Spleen (tissue), 11 donors: ENCODE data around the gene ZNRF2. TPM values are rescaled to one million over a fixed set of nuclear protein-coding genes. Genes with fewer than 3 reads are reported as not detected.

Experiments used
- DNase-seq: peaks from one replicate; pipeline ENCODE4 v3.0.0-alpha.2; 2020
- H3K27ac ChIP-seq, 8 donors: fragments of 200-600 bp; sonication (generic) in 7 of 8; 1 replicate in 4 of 8; 2 replicates in 4 of 8; pipeline versions ENCODE4 v1.5.0 to v1.8.0; 2016 to 2021; ENCODE audit warnings: inconsistent platforms in 4 of 8, mild to moderate bottlenecking in 4 of 8, moderate library complexity in 1 of 8
- H3K27me3 ChIP-seq, 7 donors: fragments of 200-600 bp; sonication (generic) in 6 of 7; replicated peaks in 1 of 7; 1 replicate in 4 of 7; 2 replicates in 3 of 7; pipeline versions ENCODE4 v1.5.0 to v1.8.0; 2016 to 2021; ENCODE audit warnings: inconsistent platforms in 3 of 7, mild to moderate bottlenecking in 1 of 7
- H3K36me3 ChIP-seq, 6 donors: fragments of 200-600 bp; sonication (generic) in 5 of 6; 1 replicate in 4 of 6; 2 replicates in 2 of 6; pipeline versions ENCODE4 v1.5.0 to v1.8.0; 2016 to 2021; ENCODE audit warnings: inconsistent platforms in 2 of 6
- H3K4me1 ChIP-seq, 6 donors: fragments of 200-600 bp; sonication (generic) in 5 of 6; 1 replicate in 3 of 6; 2 replicates in 3 of 6; pipeline versions ENCODE4 v1.5.0 to v1.8.0; 2016 to 2021; ENCODE audit warnings: inconsistent platforms in 3 of 6
- H3K4me3 ChIP-seq, 8 donors: fragments of 200-600 bp; sonication (generic) in 7 of 8; 1 replicate in 4 of 8; 2 replicates in 4 of 8; pipeline versions ENCODE4 v1.5.0 to v1.8.0; 2016 to 2021; ENCODE audit warnings: inconsistent platforms in 4 of 8, mild to moderate bottlenecking in 4 of 8, moderate library complexity in 2 of 8
- H3K9me3 ChIP-seq, 8 donors: fragments of 200-600 bp; sonication (generic) in 7 of 8; 1 replicate in 4 of 8; 2 replicates in 4 of 8; pipeline versions ENCODE4 v1.5.0 to v1.8.0; 2016 to 2021; ENCODE audit warnings: inconsistent platforms in 4 of 8
- CTCF ChIP-seq, 11 experiments: fragments of 200-600 bp in 7 of 11; fragments of 450-650 bp in 4 of 11; sonication (generic) in 4 of 11; IDR thresholded peaks in 8 of 11; conservative IDR thresholded peaks in 3 of 11; 1 replicate in 7 of 11; 2 replicates in 4 of 11; pipeline versions ENCODE4 v1.4.0 to v1.8.0; 2016 to 2021; ENCODE audit warnings: antibody characterized with exemption in 11 of 11, inconsistent platforms in 4 of 11, mild to moderate bottlenecking in 1 of 11
- POLR2A ChIP-seq, 3 donors: fragments of 450-650 bp; IDR thresholded peaks; one replicate each; pipeline ENCODE4 v1.5.1; 2017; ENCODE audit warnings: antibody characterized with exemption in 3 of 3, mild to moderate bottlenecking in 1 of 3
- POLR2AphosphoS5 ChIP-seq, 3 donors: sonication (generic); formaldehyde crosslinking; IDR thresholded peaks; one replicate each; pipeline ENCODE4 v1.5.1; 2017; ENCODE audit warnings: antibody characterized with exemption in 3 of 3
- WGBS, 5 donors: extraction: QIAGEN DNeasy Blood & Tissue Kit in 3 of 5; methylation state at CpG; one replicate each; pipeline versions ENCODE4 v1.1.5 to v1.1.7; 2013 to 2018; 5-methylcytosine and 5-hydroxymethylcytosine counted together
- intact Hi-C: fragments of 100-400 bp; cut with DNase I; formaldehyde crosslinking; loops from one replicate; pipeline ENCODE4 v1.15.0; 2023; ENCODE audit warnings: low total_unique reads
- polyA plus RNA-seq, 3 donors: library from polyadenylated mRNA; stranded (reverse); fragments of 200-250 nt; gene quantifications; one replicate each; pipeline ENCODE4 v1.2.1, GENCODE V29; 2013
- total RNA-seq, 7 donors: library from RNA; depleted of rRNA in 3 of 7; stranded (reverse); fragments of >200 nt in 3 of 7; fragmentation: NEBNext Ultra II Directional in 4 of 7; extraction: Animal tissue kit (Norgen Biotek cat#: 25700) in 4 of 7; gene quantifications; one replicate each; pipeline versions ENCODE4 v1.1.0 to v1.2.1, GENCODE V29; 2016 to 2021
- donor health status: healthy with polysubstance abuse.
- donor health status: DM: no; HTN: no; CAD: no; lungs with moderate emphysema.
- donor health status: DM: no; HTN: no; CAD: no.
- donor health status: Bipolar disorder and iron deficiency.
- donor health status: healthy.
- donor health status: DM: no; HTN: no; CAD: no.
- donor health status: DM: yes; HTN: yes; CAD: no.

Gene ZNRF2
- total and polyA plus RNA-seq, 10 donors: 6.8 to 42.5 (median 28.5) TPM

DNA sequence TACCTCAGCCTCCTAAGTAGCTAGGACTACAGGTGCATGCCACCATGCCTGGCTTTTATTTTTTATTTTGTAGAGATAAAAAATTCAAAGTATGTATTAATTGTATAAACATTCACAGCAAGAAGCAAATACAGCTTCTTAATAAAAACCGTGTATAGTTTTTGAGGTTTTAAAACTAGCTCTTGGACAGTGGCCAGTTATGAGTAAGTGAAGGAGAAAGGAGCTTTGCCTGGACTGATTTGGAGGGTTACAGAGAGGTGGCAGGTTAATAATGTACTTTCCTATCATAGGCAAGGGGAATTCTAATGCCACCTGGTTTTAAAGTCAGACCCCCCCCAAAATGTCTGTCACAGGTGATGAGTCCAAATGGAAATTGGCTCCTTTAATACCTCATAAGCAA is 43.4 kb downstream of the ZNRF2 start:
- peaks cover 0 to 12% (median 0%) of the 10 kb centered on the region in 6 donors for H3K36me3 ChIP-seq
- H3K9me3 ChIP-seq: no peaks in the 10 kb centered on the region
- H3K27me3 ChIP-seq: no peaks in the 10 kb centered on the region
- DNase-seq: no peak
- peaks cover 8 to 93% (median 51%) of the 10 kb centered on the region in 6 donors for H3K4me1 ChIP-seq
- no peak overlapping the region for H3K27ac ChIP-seq
- TF ChIP-seq POLR2AphosphoS5 (IDR thresholded peaks at IDR 0.05): no peak
- no peak for TF ChIP-seq CTCF (IDR thresholded peaks at IDR 0.05 in 8 of 11, conservative IDR thresholded peaks at IDR 0.05 in 3 of 11)
- 35 to 54% (median 41%) methylated on average over 1 of the region's 1 CpG for WGBS, 5 donors
- no peak overlapping the region for H3K4me3 ChIP-seq
- intact Hi-C loops: no loop called here

DNA sequence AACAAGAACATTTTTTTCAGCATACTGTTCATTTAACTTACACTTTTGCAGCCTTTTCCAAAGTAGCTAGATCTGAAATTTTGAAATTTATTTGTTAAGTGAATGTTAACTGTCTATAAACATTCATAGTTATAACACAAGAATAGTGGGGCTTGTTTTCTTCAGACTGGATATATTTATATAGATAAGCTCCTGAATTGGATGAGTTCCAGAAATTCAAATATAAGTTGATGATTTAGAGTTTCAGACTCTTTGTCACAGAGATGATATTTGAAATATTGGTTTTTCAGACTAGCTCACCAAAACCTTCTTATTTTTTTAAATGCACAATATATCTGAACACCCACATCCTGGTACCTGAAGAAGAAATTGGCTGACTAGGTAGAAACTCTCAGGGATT is 44.0 kb downstream of the ZNRF2 start:
- Histone ChIP-seq H3K27ac (no peak overlapping the region), H3K36me3 (peaks cover 0 to 12% (median 0%) of the 10 kb centered on the region in 6 donors), H3K9me3 (no peaks in the 10 kb centered on the region), H3K4me3 (no peak overlapping the region), H3K4me1 (peaks cover 2 to 90% (median 45%) of the 10 kb centered on the region in 6 donors), H3K27me3 (no peaks in the 10 kb centered on the region)
- TF ChIP-seq POLR2AphosphoS5 (IDR thresholded peaks at IDR 0.05): no peak
- no peak for TF ChIP-seq CTCF (IDR thresholded peaks at IDR 0.05 in 8 of 11, conservative IDR thresholded peaks at IDR 0.05 in 3 of 11)
- TF ChIP-seq POLR2A (IDR thresholded peaks at IDR 0.05): no peak
- DNase-seq: no peak
- intact Hi-C loops: no loop called here

- DNase-seq: no peak
- WGBS, 5 donors: 63 to 73% (median 70%) methylated on average over 3 of the region's 3 CpGs
- Histone ChIP-seq H3K4me3 (no peak overlapping the region), H3K27ac (peak overlapping the region in 5 of 8 donors; percentile 7 to 81 (median 64)), H3K9me3 (no peaks in the 10 kb centered on the region), H3K4me1 (peaks cover 0 to 92% (median 43%) of the 10 kb centered on the region in 6 donors), H3K27me3 (no peaks in the 10 kb centered on the region), H3K36me3 (peaks cover 0 to 6% (median 0%) of the 10 kb centered on the region in 6 donors)
- intact Hi-C loops: no loop called here
- TF ChIP-seq POLR2AphosphoS5 (IDR thresholded peaks at IDR 0.05): no peak
- no peak for TF ChIP-seq POLR2A (IDR thresholded peaks at IDR 0.05)
- TF ChIP-seq CTCF (IDR thresholded peaks at IDR 0.05 in 8 of 11, conservative IDR thresholded peaks at IDR 0.05 in 3 of 11): no peak
These were observed 45.3 kb downstream of the ZNRF2 start for GRCh38 chr7:30329716-30330115.

GRCh38 chr7:30330134-30331111 is 46.0 kb downstream of the ZNRF2 start:
- no peak for TF ChIP-seq CTCF (IDR thresholded peaks at IDR 0.05 in 8 of 11, conservative IDR thresholded peaks at IDR 0.05 in 3 of 11)
- TF ChIP-seq POLR2AphosphoS5 (IDR thresholded peaks at IDR 0.05): no peak
- TF ChIP-seq POLR2A (IDR thresholded peaks at IDR 0.05): no peak
- intact Hi-C loops: no loop called here
- Histone ChIP-seq H3K4me1 (peaks cover 0 to 92% (median 45%) of the 10 kb centered on the region in 6 donors), H3K27ac (peak overlapping the region; percentile 10 to 81 (median 62)), H3K27me3 (no peaks in the 10 kb centered on the region), H3K36me3 (peaks cover 0 to 6% (median 0%) of the 10 kb centered on the region in 6 donors), H3K9me3 (no peaks in the 10 kb centered on the region), H3K4me3 (peak overlapping the region in 1 of 8 donors; percentile 10)
- no peak for DNase-seq
- 30 to 42% (median 33%) methylated on average over 3 of the region's 3 CpGs for WGBS, 5 donors
